ENCODE measurements around the gene TAF3. TPM values are rescaled to one million over a fixed set of nuclear protein-coding genes. Genes with fewer than 3 reads are reported as not detected.
A peak's percentile ranks its signal among the peaks of the same experiment; 100 is the strongest.

The TAF3 gene
- total and polyA plus RNA-seq, 4 donors = 3.4 to 7.0 (median 5.0) TPM

- H3K36me3 ChIP-seq (ENCODE audit: control insufficient read depth in 4 of 4, insufficient read depth in 4 of 4, low read length in 4 of 4) = peaks cover 1 to 3% (median 2%) of the 10 kb centered on the region in 4 donors
- ATAC-seq (ENCODE audit: insufficient read depth, low FRiP score) (no peak), DNase-seq (no peak)
- no peak overlapping the region for H3K27ac ChIP-seq (ENCODE audit: low read depth in 1 of 2, low read length in 1 of 2)
- no peaks in the 10 kb centered on the region for H3K4me1 ChIP-seq (ENCODE audit: control insufficient read depth in 5 of 5, insufficient read depth in 5 of 5, low read length in 5 of 5)
- 78 to 84% methylated on average over 3 of the region's 3 CpGs for WGBS, 2 donors
- H3K9ac ChIP-seq (ENCODE audit: insufficient read depth in 1 of 2, low read length in 2 of 2) = no peak overlapping the region
- peaks cover 0 to 4% (median 0%) of the 10 kb centered on the region in 3 donors for H3K27me3 ChIP-seq (ENCODE audit: control insufficient read depth in 3 of 3, insufficient read depth in 3 of 3, low read length in 2 of 3)
- no peak overlapping the region for H3K4me3 ChIP-seq
- TF ChIP-seq, protein P1, sequence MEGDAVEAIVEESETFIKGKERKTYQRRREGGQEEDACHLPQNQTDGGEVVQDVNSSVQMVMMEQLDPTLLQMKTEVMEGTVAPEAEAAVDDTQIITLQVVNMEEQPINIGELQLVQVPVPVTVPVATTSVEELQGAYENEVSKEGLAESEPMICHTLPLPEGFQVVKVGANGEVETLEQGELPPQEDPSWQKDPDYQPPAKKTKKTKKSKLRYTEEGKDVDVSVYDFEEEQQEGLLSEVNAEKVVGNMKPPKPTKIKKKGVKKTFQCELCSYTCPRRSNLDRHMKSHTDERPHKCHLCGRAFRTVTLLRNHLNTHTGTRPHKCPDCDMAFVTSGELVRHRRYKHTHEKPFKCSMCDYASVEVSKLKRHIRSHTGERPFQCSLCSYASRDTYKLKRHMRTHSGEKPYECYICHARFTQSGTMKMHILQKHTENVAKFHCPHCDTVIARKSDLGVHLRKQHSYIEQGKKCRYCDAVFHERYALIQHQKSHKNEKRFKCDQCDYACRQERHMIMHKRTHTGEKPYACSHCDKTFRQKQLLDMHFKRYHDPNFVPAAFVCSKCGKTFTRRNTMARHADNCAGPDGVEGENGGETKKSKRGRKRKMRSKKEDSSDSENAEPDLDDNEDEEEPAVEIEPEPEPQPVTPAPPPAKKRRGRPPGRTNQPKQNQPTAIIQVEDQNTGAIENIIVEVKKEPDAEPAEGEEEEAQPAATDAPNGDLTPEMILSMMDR (IDR thresholded peaks at IDR 0.05; ENCODE audit: control extremely low read depth, extremely low read depth) = no peak
- no peaks in the 10 kb centered on the region for H3K9me3 ChIP-seq (ENCODE audit: control insufficient read depth in 4 of 4, insufficient read depth in 3 of 4, low read length in 3 of 4)
These were observed 4.8 kb upstream of the TAF3 start for GRCh38 chr10:7813481-7813880.

DNA sequence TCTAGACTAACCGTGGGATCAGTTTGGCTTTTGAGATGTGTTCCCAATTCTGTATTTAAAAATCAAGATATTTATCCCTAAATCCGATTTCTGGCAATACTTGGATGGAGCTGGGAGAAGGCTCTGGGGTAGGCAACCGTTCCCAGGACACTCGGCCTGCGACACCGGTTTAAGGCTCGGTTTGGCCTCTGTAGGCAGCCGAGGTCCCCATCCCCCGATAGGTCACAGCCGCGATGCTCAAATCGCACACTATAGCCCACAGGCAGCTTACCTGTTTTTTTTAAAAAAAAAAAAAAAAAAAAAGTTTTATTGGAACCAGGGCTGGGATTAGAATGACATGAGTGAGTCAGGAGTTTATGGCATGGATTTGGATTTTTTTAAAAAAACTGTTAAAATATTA lies 729 bp upstream of the TAF3 start:
- H3K4me1 ChIP-seq (ENCODE audit: control insufficient read depth in 5 of 5, insufficient read depth in 5 of 5, low read length in 5 of 5) = peaks cover 4 to 9% (median 7%) of the 10 kb centered on the region in 5 donors
- DNase-seq (no peak), ATAC-seq (ENCODE audit: insufficient read depth, low FRiP score) (no peak)
- WGBS, 2 donors = 18 to 21% methylated on average over 12 of the region's 12 CpGs
- H3K27ac ChIP-seq (ENCODE audit: low read depth in 1 of 2, low read length in 1 of 2) = no peak overlapping the region
- H3K4me3 ChIP-seq = no peak overlapping the region
- TF ChIP-seq, protein P1 (IDR thresholded peaks at IDR 0.05; ENCODE audit: control extremely low read depth, extremely low read depth) = no peak
- peaks cover 0 to 8% (median 1%) of the 10 kb centered on the region in 4 donors for H3K36me3 ChIP-seq (ENCODE audit: control insufficient read depth in 4 of 4, insufficient read depth in 4 of 4, low read length in 4 of 4)
- no peaks in the 10 kb centered on the region for H3K9me3 ChIP-seq (ENCODE audit: control insufficient read depth in 4 of 4, insufficient read depth in 3 of 4, low read length in 3 of 4)
- H3K27me3 ChIP-seq (ENCODE audit: control insufficient read depth in 3 of 3, insufficient read depth in 3 of 3, low read length in 2 of 3) = peaks cover 0 to 4% (median 0%) of the 10 kb centered on the region in 3 donors
- no peak overlapping the region for H3K9ac ChIP-seq (ENCODE audit: insufficient read depth in 1 of 2, low read length in 2 of 2)

- Histone ChIP-seq H3K27ac (ENCODE audit: low read depth in 1 of 2, low read length in 1 of 2) (peak overlapping the region; percentile 26 to 66), H3K36me3 (ENCODE audit: control insufficient read depth in 4 of 4, insufficient read depth in 4 of 4, low read length in 4 of 4) (peaks cover 0 to 8% (median 1%) of the 10 kb centered on the region in 4 donors), H3K4me3 (peak overlapping the region; percentile 81), H3K4me1 (ENCODE audit: control insufficient read depth in 5 of 5, insufficient read depth in 5 of 5, low read length in 5 of 5) (peaks cover 4 to 9% (median 7%) of the 10 kb centered on the region in 5 donors), H3K9me3 (ENCODE audit: control insufficient read depth in 4 of 4, insufficient read depth in 3 of 4, low read length in 3 of 4) (no peaks in the 10 kb centered on the region), H3K27me3 (ENCODE audit: control insufficient read depth in 3 of 3, insufficient read depth in 3 of 3, low read length in 2 of 3) (peaks cover 0 to 4% (median 0%) of the 10 kb centered on the region in 3 donors), H3K9ac (ENCODE audit: insufficient read depth in 1 of 2, low read length in 2 of 2) (no peak overlapping the region)
- TF ChIP-seq, protein P1 (IDR thresholded peaks at IDR 0.05; ENCODE audit: control extremely low read depth, extremely low read depth) = no peak
- DNase-seq (no peak), ATAC-seq (ENCODE audit: insufficient read depth, low FRiP score) (no peak)
- 0 to 1% methylated on average over 10 of the region's 10 CpGs for WGBS, 2 donors
These were observed 366 bp upstream of the TAF3 start for GRCh38 chr10:7817984-7818294.

DNA sequence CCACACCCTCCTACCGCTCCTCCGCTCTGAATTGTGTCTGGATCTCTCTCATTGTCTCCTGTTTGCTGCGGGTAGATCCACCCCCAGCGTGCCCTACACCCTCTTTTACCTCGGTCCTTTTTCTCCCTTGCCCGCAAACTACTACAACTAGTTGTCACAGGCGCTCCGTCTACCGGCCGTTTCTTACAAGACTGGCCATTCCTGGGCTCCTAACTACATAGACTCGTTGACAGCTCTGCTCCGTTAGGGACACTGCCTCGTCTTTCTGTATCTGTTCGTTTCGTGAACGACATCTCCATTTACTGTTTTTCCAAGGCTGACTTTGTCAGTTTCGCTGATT lies 786 bp downstream of the TAF3 start:
- Histone ChIP-seq H3K27me3 (ENCODE audit: control insufficient read depth in 3 of 3, insufficient read depth in 3 of 3, low read length in 2 of 3) (peaks cover 0 to 4% (median 0%) of the 10 kb centered on the region in 3 donors), H3K9me3 (ENCODE audit: control insufficient read depth in 4 of 4, insufficient read depth in 3 of 4, low read length in 3 of 4) (no peaks in the 10 kb centered on the region), H3K4me3 (peak overlapping the region; percentile 99), H3K36me3 (ENCODE audit: control insufficient read depth in 4 of 4, insufficient read depth in 4 of 4, low read length in 4 of 4) (peaks cover 0 to 8% (median 2%) of the 10 kb centered on the region in 4 donors), H3K9ac (ENCODE audit: insufficient read depth in 1 of 2, low read length in 2 of 2) (peak overlapping the region; percentile 50 to 85), H3K27ac (ENCODE audit: low read depth in 1 of 2, low read length in 1 of 2) (peak overlapping the region in 1 of 2 donors; percentile 47), H3K4me1 (ENCODE audit: control insufficient read depth in 5 of 5, insufficient read depth in 5 of 5, low read length in 5 of 5) (peaks cover 4 to 9% (median 7%) of the 10 kb centered on the region in 5 donors)
- ATAC-seq (ENCODE audit: insufficient read depth, low FRiP score) (peak; percentile 49), DNase-seq (peak; percentile 57 to 69 (median 64))
- TF ChIP-seq, protein P1 (IDR thresholded peaks at IDR 0.05; ENCODE audit: control extremely low read depth, extremely low read depth) = no peak
- WGBS, 2 donors = 1% methylated on average over 17 of the region's 17 CpGs
